HCT116 (cell line): ENCODE results near the gene KRTAP29-1. TPM values are rescaled to one million over a fixed set of nuclear protein-coding genes. Genes with fewer than 3 reads are reported as not detected.

Experiments
- ATAC-seq: fragments of 200-7000 bp; cut with Tn5 transposase; 2 replicates; pipeline ENCODE4 v1.9.1; 2020; ENCODE audit warnings: mild to moderate bottlenecking, moderate library complexity
- BruUV-seq: library from RNA; stranded (reverse); fragments of 400-500 nt; replicated peaks from 2 replicates; lab custom pipeline; 2021; lab: Mats Ljungman, UMichigan
- CTCF ChIA-PET: fragments of 300-600 bp; sonication (Branson Sonifier 250); formaldehyde crosslinking; loops from one replicate; lab custom pipeline; 2021; ENCODE audit warnings: antibody characterized with exemption; lab: Charles Lee
- POLR2A ChIA-PET: fragments of 300-600, 350-600 bp; sonication (Branson Sonifier 250); formaldehyde crosslinking; loops from one replicate; lab custom pipeline; 2021; ENCODE audit warnings: antibody characterized with exemption; lab: Charles Lee
- RAD21 ChIA-PET, 2 experiments: fragments of 300-600 bp; sonication (Branson Sonifier 250); formaldehyde crosslinking; loops; one replicate each; lab custom pipeline; 2023; ENCODE audit warnings: low total read pairs in 2 of 2; ENCODE audit not compliant: uncharacterized antibody in 2 of 2, unreplicated experiment in 2 of 2, low non-redundant PET in 1 of 2; lab: Charles Lee
- DNase-seq: peaks from one replicate; pipeline ENCODE4 v3.0.0-alpha.2; 2010; ENCODE audit warnings: low read depth, low spot score
- H2AFZ ChIP-seq: fragments of 200-600 bp; shearing (Covaris generic), sonication (generic); 2 replicates; pipeline ENCODE4 v1.6.1; 2017; ENCODE audit warnings: low read depth, mixed run types, mixed read lengths, antibody characterized with exemption, low read length; ENCODE audit not compliant: poor library complexity, severe bottlenecking
- H3K27ac ChIP-seq: 2 replicates; pipeline ENCODE4 v1.5.1; 2012; ENCODE audit warnings: low read depth, low read length
- H3K27me3 ChIP-seq: fragments of 200-600 bp; sonication (generic); 2 replicates; pipeline ENCODE4 v1.6.1; 2016; ENCODE audit warnings: mixed run types, low read length, mixed read lengths; ENCODE audit not compliant: insufficient read depth
- H3K36me3 ChIP-seq, 2 experiments: fragments of 200-500 bp in 1 of 2; fragments of 200-600 bp in 1 of 2; sonication (Bioruptor generic) in 1 of 2; sonication (generic) in 1 of 2; 2 replicates each; pipeline versions ENCODE4 v1.5.1 to v1.6.1; 2014 to 2016; ENCODE audit warnings: low read length in 2 of 2, inconsistent platforms in 1 of 2, mixed read lengths in 1 of 2, mixed run types in 1 of 2; ENCODE audit not compliant: insufficient read depth in 2 of 2, control insufficient read depth in 1 of 2
- H3K4me1 ChIP-seq, 2 experiments: fragments of 200-600 bp in 1 of 2; sonication (generic) in 1 of 2; 2 replicates each; pipeline versions ENCODE4 v1.5.1 to v1.6.1; 2012 to 2017; ENCODE audit warnings: low read length in 2 of 2, inconsistent platforms in 1 of 2, mild to moderate bottlenecking in 1 of 2, mixed read lengths in 1 of 2, mixed run types in 1 of 2, moderate library complexity in 1 of 2; ENCODE audit not compliant: insufficient read depth in 2 of 2, control insufficient read depth in 1 of 2
- H3K4me2 ChIP-seq: fragments of 200-600 bp; sonication (generic); 2 replicates; pipeline ENCODE4 v1.6.1; 2017; ENCODE audit warnings: mixed run types, low read length, mixed read lengths
- H3K4me3 ChIP-seq, 2 experiments: fragments of 200-600 bp in 1 of 2; sonication (generic) in 1 of 2; replicated peaks in 1 of 2; 2 replicates each; pipeline ENCODE4 v1.5.1; 2011 to 2016; ENCODE audit warnings: low read length in 2 of 2, control low read depth in 1 of 2, low read depth in 1 of 2, mild to moderate bottlenecking in 1 of 2, mixed read lengths in 1 of 2, mixed run types in 1 of 2
- H3K79me2 ChIP-seq: fragments of 200-600 bp; sonication (generic); 2 replicates; pipeline ENCODE4 v1.6.1; 2017; ENCODE audit warnings: mild to moderate bottlenecking, mixed run types, low read length, moderate library complexity, mixed read lengths; ENCODE audit not compliant: insufficient read depth
- H3K9ac ChIP-seq: fragments of 200-600 bp; sonication (generic); 2 replicates; pipeline ENCODE4 v1.6.1; 2016; ENCODE audit warnings: low read length, mixed read lengths
- H3K9me2 ChIP-seq: fragments of 200-600 bp; sonication (generic), shearing (Covaris generic); 2 replicates; pipeline ENCODE4 v1.6.1; 2017; ENCODE audit warnings: mixed run types, mild to moderate bottlenecking, moderate library complexity; ENCODE audit not compliant: insufficient read depth
- H3K9me3 ChIP-seq, 2 experiments: fragments of 200-500 bp in 1 of 2; fragments of 200-600 bp in 1 of 2; sonication (Bioruptor generic) in 1 of 2; sonication (generic) in 1 of 2; 2 replicates each; pipeline ENCODE4 v1.6.1; 2014 to 2017; ENCODE audit warnings: low read length in 2 of 2, mixed read lengths in 2 of 2, inconsistent platforms in 1 of 2, low read depth in 1 of 2, mild to moderate bottlenecking in 1 of 2, mixed run types in 1 of 2, moderate library complexity in 1 of 2; ENCODE audit not compliant: control insufficient read depth in 1 of 2, insufficient read depth in 1 of 2
- H4K20me1 ChIP-seq: fragments of 200-600 bp; sonication (generic), shearing (Covaris generic); 2 replicates; pipeline ENCODE4 v1.6.1; 2017; ENCODE audit warnings: mixed run types, mild to moderate bottlenecking, moderate library complexity; ENCODE audit not compliant: insufficient read depth
- ATF3 ChIP-seq: IDR thresholded peaks from 2 replicates; pipeline ENCODE4 v1.6.1; 2012
- CBX3 ChIP-seq: IDR thresholded peaks from 2 replicates; pipeline ENCODE4 v1.6.1; 2012; ENCODE audit warnings: low read depth
- CTCF ChIP-seq, 3 experiments: fragments of 200-600 bp in 1 of 3; sonication (generic) in 1 of 3; IDR thresholded peaks in 2 of 3; conservative IDR thresholded peaks in 1 of 3; 2 replicates each; pipeline ENCODE4 v1.5.1; 2012 to 2017; ENCODE audit warnings: low read depth in 2 of 3, low read length in 2 of 3, antibody characterized with exemption in 1 of 3, borderline replicate concordance in 1 of 3, control low read depth in 1 of 3, mild to moderate bottlenecking in 1 of 3, mixed read lengths in 1 of 3, mixed run types in 1 of 3, moderate library complexity in 1 of 3; ENCODE audit not compliant: insufficient read depth in 1 of 3
- EGR1 ChIP-seq: IDR thresholded peaks from 2 replicates; pipeline ENCODE4 v1.6.1; 2012; ENCODE audit warnings: low read depth
- FOSL1 ChIP-seq: IDR thresholded peaks from 2 replicates; pipeline ENCODE4 v1.6.1; 2012; ENCODE audit warnings: low read depth
- MAX ChIP-seq: IDR thresholded peaks from 2 replicates; pipeline ENCODE4 v1.6.1; 2012
- SRF ChIP-seq: IDR thresholded peaks from 2 replicates; pipeline ENCODE4 v1.6.1; 2012; ENCODE audit warnings: low read depth
- YY1 ChIP-seq: IDR thresholded peaks from 2 replicates; pipeline ENCODE4 v1.6.1; 2011; ENCODE audit warnings: low read length, low read depth, moderate library complexity, mild to moderate bottlenecking; ENCODE audit not compliant: insufficient replicate concordance; ENCODE audit errors: extremely low read depth
- ZFX ChIP-seq: fragments of 450-650 bp; IDR thresholded peaks from 2 replicates; pipeline ENCODE4 v1.6.1; 2017
- ZNF274 ChIP-seq: fragments of 200-500 bp; sonication (Bioruptor generic); IDR thresholded peaks from 2 replicates; pipeline ENCODE4 v1.6.1; 2014; ENCODE audit warnings: mild to moderate bottlenecking, low read depth, low read length, inconsistent platforms
- intact Hi-C: fragments of 100-400 bp; cut with micrococcal nuclease; formaldehyde crosslinking; loops from 2 replicates; pipeline ENCODE4 v1.10.0; 2022
- total RNA-seq: library from RNA; stranded (reverse); gene quantifications from one replicate; pipeline ENCODE4 v1.2.1, GENCODE V29; 2021; ENCODE audit not compliant: unreplicated experiment

The KRTAP29-1 gene
- total RNA-seq, 1 experiment from 2014 or later, result 0.22 TPM

- ATAC-seq (no peak), DNase-seq (no peak)
- H3K4me3 ChIP-seq, result no peak overlapping the region
- H3K9me2 ChIP-seq, result no peaks in the 10 kb centered on the region
- H3K27ac ChIP-seq, result no peak overlapping the region
- no peak overlapping the region for H3K9ac ChIP-seq
- no peak overlapping the region for H2AFZ ChIP-seq
- CTCF ChIA-PET, result no interaction called here
- H3K9me3 ChIP-seq, result peaks cover 3 to 9% of the 10 kb centered on the region in 2 experiments; a peak in 1 of 4 replicates
- H3K27me3 ChIP-seq, result no peaks in the 10 kb centered on the region
- intact Hi-C loops, result no loop called here
- H3K79me2 ChIP-seq, result no peaks in the 10 kb centered on the region
- H3K4me1 ChIP-seq, result peaks cover 0 to 14% of the 10 kb centered on the region in 2 experiments; a peak in 1 of 4 replicates
- TF ChIP-seq FOSL1, result no peak
- no peak for TF ChIP-seq SRF
- TF ChIP-seq ZNF274, result no peak
- no peak for TF ChIP-seq YY1
- TF ChIP-seq ATF3, result no peak
- TF ChIP-seq MAX, result no peak
- no peak for TF ChIP-seq CBX3
- TF ChIP-seq CTCF (IDR thresholded peaks at IDR 0.05 in 2 of 3, conservative IDR thresholded peaks at IDR 0.05 in 1 of 3; ENCODE audit: borderline replicate concordance in 1 of 3, insufficient read depth in 1 of 3, low read depth in 2 of 3, low read length in 2 of 3), result no peak
- TF ChIP-seq EGR1, result no peak
- no peak for TF ChIP-seq ZFX
- POLR2A ChIA-PET, result no interaction called here
- H4K20me1 ChIP-seq, result no peaks in the 10 kb centered on the region
- H3K36me3 ChIP-seq, result no peaks in the 10 kb centered on the region
- no TSS peak for BruUV-seq
- H3K4me2 ChIP-seq, result no peak overlapping the region
- RAD21 ChIA-PET, result no interaction called here
Observed at GRCh38 chr17:41338961-41339485, 36.4 kb upstream of the KRTAP29-1 start.
